Left cardiac atrium (tissue), 4 donors: ENCODE data around the gene PPFIA4. TPM values are rescaled to one million over a fixed set of nuclear protein-coding genes. Genes with fewer than 3 reads are reported as not detected.

Experiments
- ATAC-seq, 2 donors: fragments of 200-7000 bp; cut with Tn5 transposase; one replicate each; pipeline ENCODE4 v1.9.1; 2020; ENCODE audit warnings: mild to moderate bottlenecking in 2 of 2, moderate library complexity in 2 of 2
- DNase-seq: peaks from one replicate; pipeline ENCODE4 v3.0.0-alpha.2; 2020
- intact Hi-C, 2 donors: fragments of 100-400 bp; cut with DNase I; formaldehyde crosslinking; loops; one replicate each; pipeline versions ENCODE4 v1.14.1 to v1.15.1; 2022 to 2023
- total RNA-seq, 2 donors: library from RNA; stranded (reverse); fragmentation: NEBNext Ultra II Directional; extraction: Animal tissue kit (Norgen Biotek cat#: 25700); gene quantifications; one replicate each; pipeline ENCODE4 v1.2.1, GENCODE V29; 2021
- donor health status: DM: no; HTN: yes; CAD: no.
- donor health status: DM: no; HTN: yes; CAD: no; lungs with severe emphysema.
- donor health status: DM: yes; HTN: yes; CAD: no.
- donor health status: Dilated cardiomyopathy.

The PPFIA4 gene
- total RNA-seq, 2 donors from 2014 or later, result 16.0 to 16.3 TPM

DNA sequence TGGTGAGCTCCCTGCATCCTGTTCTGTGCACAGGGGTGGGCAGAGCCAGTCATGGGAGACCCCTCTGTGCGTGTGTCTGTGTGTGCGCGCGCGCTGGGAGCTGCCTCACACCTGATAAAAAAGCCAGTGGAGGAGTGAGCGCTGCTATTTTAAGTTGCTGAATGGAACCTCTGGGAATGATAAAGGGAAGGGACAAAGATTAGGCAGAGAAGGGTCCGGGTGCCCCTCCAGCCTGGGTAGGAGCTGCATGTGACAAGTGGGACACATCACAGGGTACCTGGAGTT lies 102.1 kb downstream of the PPFIA4 start:
- peak in 1 of 2 donors; percentile 25 for ATAC-seq
- DNase-seq, result no peak
- intact Hi-C loops, result loop anchor here in 1 of 2 donors (5.0 kb wide), 1 partner anchor 91 kb away; no protein-coding TSS in a partner anchor

Other genes with a start within 250 kb of the PPFIA4 start
- 10 to 100 TPM; 16.6 to 18.0 TPM for gene KDM5B, start 218.1 kb upstream of the PPFIA4 start, total RNA-seq
- 1 to 10 TPM; 1.2 to 1.7 TPM for gene PCAT6, start 215.5 kb upstream of the PPFIA4 start, total RNA-seq
- 1 to 10 TPM; 5.7 to 6.2 TPM for gene RABIF, start 137.3 kb upstream of the PPFIA4 start, total RNA-seq
- 10 to 100 TPM; 18.0 to 20.1 TPM for gene KLHL12, start 99.3 kb upstream of the PPFIA4 start, total RNA-seq
- gene ADIPOR1, start 68.2 kb upstream of the PPFIA4 start, total RNA-seq, result 10 to 100 TPM; 82.3 to 98.4 TPM
- 100 to 1,000 TPM in 1 of 2 donors, 10 to 100 TPM in 1; 69.9 to 100 TPM for gene CYB5R1, start 59.2 kb upstream of the PPFIA4 start, total RNA-seq
- gene TMEM183A, start 19.1 kb upstream of the PPFIA4 start, total RNA-seq, result 10 to 100 TPM; 25.1 to 31.8 TPM
- not detected for gene MYOG, start 59.5 kb downstream of the PPFIA4 start, total RNA-seq
- 10 to 100 TPM; 19.9 to 27.9 TPM for gene ADORA1, start 101.2 kb downstream of the PPFIA4 start, total RNA-seq
- gene MYBPH, start 149.3 kb downstream of the PPFIA4 start, total RNA-seq, result not detected
- 10 to 100 TPM in 1 of 2 donors, 1 to 10 TPM in 1; 6.1 to 20.4 TPM for gene CHI3L1, start 160.2 kb downstream of the PPFIA4 start, total RNA-seq
- gene CHIT1, start 203.2 kb downstream of the PPFIA4 start, total RNA-seq, result 1 to 10 TPM in 1 of 2 donors, under 1 TPM in 1; 0.63 to 1.3 TPM